ENCODE measurements around the gene ACOT11.
"Not testable (repeated sequence)": the region's sequence is repeated elsewhere in the genome, so short reads cannot be mapped to it uniquely, and the experiment has no call there.

The ACOT11 gene

GRCh38 chr1:54510715-54511270, 37.2 kb upstream of the ACOT11 start:
- no peak overlapping the region for H3K9ac ChIP-seq (ENCODE audit: low read depth in 1 of 2, low read length in 2 of 2)
- no peaks in the 10 kb centered on the region for H3K4me1 ChIP-seq (ENCODE audit: control insufficient read depth in 2 of 2, insufficient read depth in 2 of 2, low read length in 2 of 2)
- no peak overlapping the region for H3K4me3 ChIP-seq (ENCODE audit: low read length in 2 of 2)
- H3K27me3 ChIP-seq (ENCODE audit: control insufficient read depth in 2 of 2, insufficient read depth in 2 of 2, low read length in 2 of 2): no peaks in the 10 kb centered on the region
- H3K9me3 ChIP-seq (ENCODE audit: control insufficient read depth in 2 of 2, low read length in 2 of 2): no peaks in the 10 kb centered on the region
- no peak overlapping the region for H3K27ac ChIP-seq (ENCODE audit: low read depth in 2 of 2, low read length in 2 of 2)
- no peaks in the 10 kb centered on the region for H3K36me3 ChIP-seq (ENCODE audit: control insufficient read depth in 2 of 2, insufficient read depth in 2 of 2, low read length in 2 of 2)

GRCh38 chr1:54513921-54514580, 34.0 kb upstream of the ACOT11 start:
- H3K27ac ChIP-seq (ENCODE audit: low read depth in 2 of 2, low read length in 2 of 2); H3K36me3 ChIP-seq (ENCODE audit: control insufficient read depth in 2 of 2, insufficient read depth in 2 of 2, low read length in 2 of 2); H3K9me3 ChIP-seq (ENCODE audit: control insufficient read depth in 2 of 2, low read length in 2 of 2); H3K4me3 ChIP-seq (ENCODE audit: low read length in 2 of 2); H3K4me1 ChIP-seq (ENCODE audit: control insufficient read depth in 2 of 2, insufficient read depth in 2 of 2, low read length in 2 of 2); H3K9ac ChIP-seq (ENCODE audit: low read depth in 1 of 2, low read length in 2 of 2); H3K27me3 ChIP-seq (ENCODE audit: control insufficient read depth in 2 of 2, insufficient read depth in 2 of 2, low read length in 2 of 2): not testable (repeated sequence)

DNA sequence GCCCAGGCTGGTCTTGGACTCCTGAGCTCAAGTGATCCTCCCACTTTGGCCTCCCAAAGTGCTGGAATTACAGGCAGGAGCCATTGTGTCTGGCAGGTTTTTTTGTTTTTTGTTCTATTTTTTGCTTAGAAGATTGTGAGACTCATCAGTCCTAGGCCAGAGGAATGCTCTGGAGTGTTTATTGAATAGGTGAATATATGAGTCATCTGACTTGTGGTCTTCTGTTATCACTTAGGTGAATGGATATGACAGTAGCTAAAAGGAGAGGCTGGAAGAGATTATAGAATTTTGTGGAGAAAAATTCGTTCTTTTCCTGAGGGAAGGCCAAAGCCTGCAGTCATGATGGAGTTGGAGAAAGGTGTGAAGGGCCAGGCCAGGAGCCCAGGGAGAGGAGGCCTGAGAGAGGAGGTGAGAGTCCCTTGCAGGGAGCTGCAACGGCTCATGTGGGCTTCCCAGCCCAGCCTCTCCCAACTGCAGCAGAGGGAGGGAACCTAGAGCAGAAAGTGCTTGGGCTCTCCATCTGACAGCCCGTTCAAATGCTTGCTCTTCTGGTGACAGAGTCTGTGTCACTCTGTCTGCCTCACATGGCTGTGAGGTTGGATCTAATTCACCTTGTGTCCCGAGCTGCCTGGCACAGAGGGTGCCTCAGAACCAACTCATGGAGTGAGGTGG, 31.6 kb upstream of the ACOT11 start:
- no peak overlapping the region for H3K9ac ChIP-seq (ENCODE audit: low read depth in 1 of 2, low read length in 2 of 2)
- H3K9me3 ChIP-seq (ENCODE audit: control insufficient read depth in 2 of 2, low read length in 2 of 2): no peaks in the 10 kb centered on the region
- no peak overlapping the region for H3K4me3 ChIP-seq (ENCODE audit: low read length in 2 of 2)
- H3K27ac ChIP-seq (ENCODE audit: low read depth in 2 of 2, low read length in 2 of 2): no peak overlapping the region
- H3K27me3 ChIP-seq (ENCODE audit: control insufficient read depth in 2 of 2, insufficient read depth in 2 of 2, low read length in 2 of 2): no peaks in the 10 kb centered on the region
- no peaks in the 10 kb centered on the region for H3K4me1 ChIP-seq (ENCODE audit: control insufficient read depth in 2 of 2, insufficient read depth in 2 of 2, low read length in 2 of 2)
- H3K36me3 ChIP-seq (ENCODE audit: control insufficient read depth in 2 of 2, insufficient read depth in 2 of 2, low read length in 2 of 2): no peaks in the 10 kb centered on the region

GRCh38 chr1:54517496-54517895, 30.5 kb upstream of the ACOT11 start:
- no peaks in the 10 kb centered on the region for H3K27me3 ChIP-seq (ENCODE audit: control insufficient read depth in 2 of 2, insufficient read depth in 2 of 2, low read length in 2 of 2)
- H3K36me3 ChIP-seq (ENCODE audit: control insufficient read depth in 2 of 2, insufficient read depth in 2 of 2, low read length in 2 of 2): no peaks in the 10 kb centered on the region
- no peak overlapping the region for H3K4me3 ChIP-seq (ENCODE audit: low read length in 2 of 2)
- H3K9me3 ChIP-seq (ENCODE audit: control insufficient read depth in 2 of 2, low read length in 2 of 2): no peaks in the 10 kb centered on the region
- no peak overlapping the region for H3K9ac ChIP-seq (ENCODE audit: low read depth in 1 of 2, low read length in 2 of 2)
- no peak overlapping the region for H3K27ac ChIP-seq (ENCODE audit: low read depth in 2 of 2, low read length in 2 of 2)
- H3K4me1 ChIP-seq (ENCODE audit: control insufficient read depth in 2 of 2, insufficient read depth in 2 of 2, low read length in 2 of 2): no peaks in the 10 kb centered on the region

- Histone ChIP-seq H3K36me3 (ENCODE audit: control insufficient read depth in 2 of 2, insufficient read depth in 2 of 2, low read length in 2 of 2) (no peaks in the 10 kb centered on the region), H3K27ac (ENCODE audit: low read depth in 2 of 2, low read length in 2 of 2) (no peak overlapping the region), H3K27me3 (ENCODE audit: control insufficient read depth in 2 of 2, insufficient read depth in 2 of 2, low read length in 2 of 2) (no peaks in the 10 kb centered on the region), H3K9ac (ENCODE audit: low read depth in 1 of 2, low read length in 2 of 2) (no peak overlapping the region), H3K4me3 (ENCODE audit: low read length in 2 of 2) (no peak overlapping the region), H3K9me3 (ENCODE audit: control insufficient read depth in 2 of 2, low read length in 2 of 2) (no peaks in the 10 kb centered on the region), H3K4me1 (ENCODE audit: control insufficient read depth in 2 of 2, insufficient read depth in 2 of 2, low read length in 2 of 2) (no peaks in the 10 kb centered on the region)
These were observed 29.5 kb upstream of the ACOT11 start for GRCh38 chr1:54518489-54518888.

DNA sequence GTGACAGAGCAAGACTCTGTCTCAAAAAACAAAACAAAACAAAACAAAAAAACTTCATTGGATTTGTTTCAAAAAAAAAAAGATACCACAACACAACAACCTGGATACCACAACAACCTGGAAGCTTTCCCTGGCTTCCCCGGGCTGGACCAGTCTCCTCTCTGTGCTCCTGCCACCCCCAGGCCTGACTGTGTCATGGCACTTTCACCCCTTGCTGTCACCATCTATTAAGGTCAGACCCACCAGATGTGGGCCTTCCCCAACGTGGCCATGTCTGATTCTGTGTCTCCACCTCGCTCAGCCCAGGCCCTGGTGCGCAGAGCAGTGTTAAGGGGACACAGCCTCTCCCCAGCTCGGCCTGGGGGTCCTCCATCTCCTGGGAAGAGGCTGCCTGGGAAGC, 28.3 kb upstream of the ACOT11 start:
- Histone ChIP-seq H3K9me3 (ENCODE audit: control insufficient read depth in 2 of 2, low read length in 2 of 2) (no peaks in the 10 kb centered on the region), H3K9ac (ENCODE audit: low read depth in 1 of 2, low read length in 2 of 2) (no peak overlapping the region), H3K4me3 (ENCODE audit: low read length in 2 of 2) (no peak overlapping the region), H3K36me3 (ENCODE audit: control insufficient read depth in 2 of 2, insufficient read depth in 2 of 2, low read length in 2 of 2) (no peaks in the 10 kb centered on the region), H3K27me3 (ENCODE audit: control insufficient read depth in 2 of 2, insufficient read depth in 2 of 2, low read length in 2 of 2) (no peaks in the 10 kb centered on the region), H3K27ac (ENCODE audit: low read depth in 2 of 2, low read length in 2 of 2) (no peak overlapping the region), H3K4me1 (ENCODE audit: control insufficient read depth in 2 of 2, insufficient read depth in 2 of 2, low read length in 2 of 2) (no peaks in the 10 kb centered on the region)

DNA sequence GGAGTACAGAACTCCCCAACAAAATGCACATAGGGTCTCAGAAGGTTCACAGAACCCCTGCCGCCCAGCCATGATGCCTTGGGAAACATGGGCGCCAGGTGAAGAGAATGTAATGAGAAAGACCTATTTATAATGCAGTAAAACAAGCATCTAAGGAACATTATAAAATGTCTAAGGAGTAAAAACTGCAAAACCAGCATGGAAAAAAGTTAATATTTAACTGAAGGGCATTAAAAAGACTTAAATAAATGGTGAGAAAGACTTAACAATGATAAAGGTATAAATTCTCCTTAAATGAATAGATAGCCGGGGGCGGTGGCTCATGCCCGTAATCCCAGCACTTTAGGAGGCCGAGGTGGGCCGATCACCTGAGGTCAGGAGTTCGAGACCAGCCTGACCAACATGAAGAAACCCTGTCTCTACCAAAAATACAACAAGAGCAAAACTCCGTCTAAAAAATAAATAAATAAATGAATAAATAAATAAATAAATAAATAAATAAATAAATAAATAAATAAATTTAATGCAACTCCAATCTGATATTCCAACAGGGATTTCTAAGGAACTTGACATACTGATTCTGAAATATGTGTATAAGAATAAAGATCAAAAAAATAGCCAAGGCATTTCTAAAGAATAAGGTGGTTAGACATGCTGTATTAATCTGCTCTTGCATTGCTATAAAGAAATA, 27.3 kb upstream of the ACOT11 start:
- Histone ChIP-seq H3K4me3 (ENCODE audit: low read length in 2 of 2) (no peak overlapping the region), H3K9me3 (ENCODE audit: control insufficient read depth in 2 of 2, low read length in 2 of 2) (no peaks in the 10 kb centered on the region), H3K27me3 (ENCODE audit: control insufficient read depth in 2 of 2, insufficient read depth in 2 of 2, low read length in 2 of 2) (no peaks in the 10 kb centered on the region), H3K4me1 (ENCODE audit: control insufficient read depth in 2 of 2, insufficient read depth in 2 of 2, low read length in 2 of 2) (no peaks in the 10 kb centered on the region), H3K9ac (ENCODE audit: low read depth in 1 of 2, low read length in 2 of 2) (no peak overlapping the region), H3K36me3 (ENCODE audit: control insufficient read depth in 2 of 2, insufficient read depth in 2 of 2, low read length in 2 of 2) (no peaks in the 10 kb centered on the region), H3K27ac (ENCODE audit: low read depth in 2 of 2, low read length in 2 of 2) (no peak overlapping the region)

DNA sequence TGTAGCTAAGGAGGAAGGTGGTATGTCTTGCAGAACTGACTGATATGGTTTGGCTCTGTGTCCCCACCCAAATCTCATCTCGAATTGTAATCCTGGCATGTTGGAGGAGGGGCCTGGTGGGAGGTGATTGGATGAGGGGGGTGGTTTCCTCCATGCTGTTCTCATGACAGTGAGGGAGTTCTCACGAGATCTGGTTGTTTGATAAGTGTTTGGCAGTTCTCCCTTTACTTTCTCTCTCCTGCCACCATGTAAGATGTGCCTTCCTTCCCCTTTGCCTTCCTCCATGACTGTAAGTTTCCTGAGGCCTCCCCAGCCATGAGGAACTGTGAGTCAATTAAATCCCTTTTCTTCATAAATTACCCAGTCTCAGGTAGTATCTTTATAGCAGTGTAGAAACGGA, 21.5 kb upstream of the ACOT11 start:
- not testable (repeated sequence) for H3K27ac ChIP-seq (ENCODE audit: low read depth in 2 of 2, low read length in 2 of 2); H3K4me3 ChIP-seq (ENCODE audit: low read length in 2 of 2); H3K9me3 ChIP-seq (ENCODE audit: control insufficient read depth in 2 of 2, low read length in 2 of 2)

DNA sequence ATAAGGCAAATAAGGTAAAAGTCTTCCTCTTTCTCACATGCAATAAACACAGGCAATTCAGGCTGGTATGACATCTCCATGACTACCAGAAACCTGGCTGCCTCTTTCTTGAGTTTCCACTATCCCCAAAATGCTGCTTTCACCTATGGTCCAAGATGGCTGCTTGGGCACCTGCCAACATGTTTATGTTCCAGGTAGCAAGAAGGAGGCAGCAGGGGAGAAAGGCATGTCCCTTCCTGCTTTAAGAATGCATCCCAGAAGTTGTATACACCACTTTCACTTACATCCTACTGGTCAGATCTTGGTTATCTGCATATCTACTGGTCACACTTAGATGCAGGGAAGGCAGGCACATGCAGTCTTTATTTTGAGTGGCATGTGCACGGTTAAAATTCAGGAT, 19.4 kb upstream of the ACOT11 start:
- Histone ChIP-seq H3K4me1 (ENCODE audit: control insufficient read depth in 2 of 2, insufficient read depth in 2 of 2, low read length in 2 of 2) (no peaks in the 10 kb centered on the region), H3K27me3 (ENCODE audit: control insufficient read depth in 2 of 2, insufficient read depth in 2 of 2, low read length in 2 of 2) (no peaks in the 10 kb centered on the region), H3K27ac (ENCODE audit: low read depth in 2 of 2, low read length in 2 of 2) (no peak overlapping the region), H3K9ac (ENCODE audit: low read depth in 1 of 2, low read length in 2 of 2) (no peak overlapping the region), H3K4me3 (ENCODE audit: low read length in 2 of 2) (no peak overlapping the region), H3K36me3 (ENCODE audit: control insufficient read depth in 2 of 2, insufficient read depth in 2 of 2, low read length in 2 of 2) (no peaks in the 10 kb centered on the region), H3K9me3 (ENCODE audit: control insufficient read depth in 2 of 2, low read length in 2 of 2) (no peaks in the 10 kb centered on the region)

More for the DNA sequence above, 21.5 kb upstream of the ACOT11 start:
- H3K27me3 ChIP-seq (ENCODE audit: control insufficient read depth in 2 of 2, insufficient read depth in 2 of 2, low read length in 2 of 2); H3K9ac ChIP-seq (ENCODE audit: low read depth in 1 of 2, low read length in 2 of 2); H3K4me1 ChIP-seq (ENCODE audit: control insufficient read depth in 2 of 2, insufficient read depth in 2 of 2, low read length in 2 of 2); H3K36me3 ChIP-seq (ENCODE audit: control insufficient read depth in 2 of 2, insufficient read depth in 2 of 2, low read length in 2 of 2): not testable (repeated sequence)

DNA sequence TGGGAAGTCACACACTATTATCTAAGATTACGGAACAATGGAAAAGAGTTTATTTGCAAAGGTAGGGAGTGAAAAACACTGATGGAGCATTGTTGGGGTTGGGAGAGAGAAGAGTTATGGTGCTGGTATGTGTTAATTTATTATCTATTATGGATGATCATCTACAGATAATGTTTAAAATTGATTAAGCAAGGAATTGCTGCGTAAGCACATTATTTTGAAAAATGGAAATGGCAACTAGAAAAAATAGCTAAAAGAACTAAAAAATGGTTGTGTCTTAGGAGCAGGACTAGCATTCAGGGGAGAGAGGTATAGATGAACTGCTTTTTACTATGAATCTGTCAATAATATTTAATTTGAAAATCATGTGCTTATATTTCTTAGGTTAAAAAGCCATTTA, 16.0 kb upstream of the ACOT11 start:
- Histone ChIP-seq H3K4me3 (ENCODE audit: low read length in 2 of 2) (no peak overlapping the region), H3K27me3 (ENCODE audit: control insufficient read depth in 2 of 2, insufficient read depth in 2 of 2, low read length in 2 of 2) (no peaks in the 10 kb centered on the region), H3K36me3 (ENCODE audit: control insufficient read depth in 2 of 2, insufficient read depth in 2 of 2, low read length in 2 of 2) (no peaks in the 10 kb centered on the region), H3K9ac (ENCODE audit: low read depth in 1 of 2, low read length in 2 of 2) (no peak overlapping the region), H3K4me1 (ENCODE audit: control insufficient read depth in 2 of 2, insufficient read depth in 2 of 2, low read length in 2 of 2) (no peaks in the 10 kb centered on the region), H3K27ac (ENCODE audit: low read depth in 2 of 2, low read length in 2 of 2) (no peak overlapping the region), H3K9me3 (ENCODE audit: control insufficient read depth in 2 of 2, low read length in 2 of 2) (no peaks in the 10 kb centered on the region)

Measured in mucosa of rectum (tissue), 2 donors.